ENCODE data around the gene PRPF40B.
"Not testable (repeated sequence)": the region's sequence is repeated elsewhere in the genome, so short reads cannot be mapped to it uniquely, and the experiment has no call there.

Gene PRPF40B

DNA sequence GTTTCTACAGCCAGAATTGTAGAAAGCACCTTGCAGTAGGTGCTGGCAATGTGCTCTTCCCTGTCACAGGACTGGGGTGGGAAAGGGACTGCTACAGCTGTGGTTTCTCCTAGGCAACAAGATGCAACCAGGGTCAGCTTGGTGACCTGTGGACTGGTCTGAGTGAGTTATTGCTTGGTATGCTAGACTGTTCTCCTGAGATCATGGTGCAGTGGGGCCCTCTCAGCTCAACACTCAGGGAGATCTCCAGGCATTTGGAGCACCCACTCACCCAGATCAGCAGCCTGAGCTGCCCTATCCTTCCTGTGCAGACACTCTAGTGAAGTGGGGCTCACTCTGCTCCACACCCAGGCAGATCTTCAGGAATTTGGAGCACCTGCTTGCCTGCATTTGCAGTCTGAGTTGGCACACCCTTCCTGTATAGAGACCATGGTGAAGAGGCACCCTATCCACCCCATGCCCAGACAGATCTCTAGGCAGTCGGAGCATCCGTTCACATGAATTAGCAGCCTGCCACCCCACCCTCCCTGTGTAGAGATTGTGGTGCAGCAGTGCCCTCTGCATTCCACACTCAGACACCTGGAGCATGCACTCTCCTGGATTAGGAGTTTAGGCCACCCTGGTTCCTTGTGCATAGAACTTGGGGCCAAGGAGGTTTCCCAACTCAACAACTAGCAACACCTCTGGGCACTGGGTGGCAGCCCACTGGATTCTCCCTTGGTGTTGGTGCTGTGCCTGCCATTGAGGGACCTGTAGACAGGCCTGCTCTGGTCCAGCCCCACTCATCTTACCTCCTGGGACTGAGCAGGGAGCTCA lies 14.1 kb upstream of the PRPF40B start:
- no peak for DNase-seq (ENCODE audit: low read depth)

DNA sequence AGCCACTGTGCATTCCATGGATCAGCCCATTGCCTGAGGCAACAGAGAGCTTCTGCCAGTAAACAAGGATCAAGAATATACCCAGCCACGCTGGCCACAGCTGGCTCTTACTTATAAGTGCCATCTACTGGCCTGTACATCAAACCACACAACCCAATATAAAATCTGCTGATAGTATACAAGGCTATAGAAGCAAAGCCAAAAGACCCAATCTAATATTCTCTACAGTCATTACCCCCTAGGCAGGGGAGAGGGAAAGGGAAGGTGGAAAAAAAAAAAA lies 13.5 kb upstream of the PRPF40B start:
- peak; percentile 65 for DNase-seq (ENCODE audit: low read depth)

DNA sequence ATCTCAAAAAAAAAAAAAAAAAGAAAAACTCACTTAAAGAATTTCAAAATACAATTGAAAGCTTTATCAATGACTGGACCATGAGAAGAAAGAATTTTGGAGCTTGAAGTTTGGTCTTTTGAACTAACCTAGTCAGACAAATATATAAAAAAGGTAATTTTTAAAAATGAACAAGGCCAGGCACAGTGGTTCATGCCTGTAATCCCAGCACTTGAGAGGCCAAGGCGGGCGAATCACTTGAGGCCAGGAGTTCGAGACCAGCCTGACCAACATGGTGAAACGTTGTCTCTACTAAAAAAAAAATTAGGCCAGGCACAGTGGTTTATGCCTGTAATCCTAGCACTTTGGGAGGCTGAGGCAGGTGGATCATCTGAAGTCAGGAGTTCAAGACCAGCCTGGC lies 12.6 kb upstream of the PRPF40B start:
- DNase-seq (ENCODE audit: low read depth), result not testable (repeated sequence)

DNA sequence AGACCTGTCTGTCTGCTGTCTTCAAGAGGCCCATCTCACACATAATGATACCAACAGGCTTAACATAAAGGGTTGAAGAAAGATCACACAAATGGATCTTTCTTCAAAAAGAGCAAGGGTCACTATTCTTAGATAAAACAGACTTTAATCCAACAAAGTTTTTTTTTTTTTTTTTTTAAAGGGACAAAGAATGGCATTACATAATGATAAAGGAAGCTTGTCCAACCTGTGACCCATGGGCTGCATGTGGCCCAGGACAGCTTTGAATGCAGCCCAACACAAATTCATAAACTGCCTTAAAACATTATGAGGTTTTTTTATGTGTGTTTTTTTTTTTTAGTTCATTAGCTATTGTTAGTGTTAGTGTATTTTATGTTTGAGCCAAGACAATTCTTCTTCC lies 11.2 kb upstream of the PRPF40B start:
- DNase-seq (ENCODE audit: low read depth), result no peak

DNA sequence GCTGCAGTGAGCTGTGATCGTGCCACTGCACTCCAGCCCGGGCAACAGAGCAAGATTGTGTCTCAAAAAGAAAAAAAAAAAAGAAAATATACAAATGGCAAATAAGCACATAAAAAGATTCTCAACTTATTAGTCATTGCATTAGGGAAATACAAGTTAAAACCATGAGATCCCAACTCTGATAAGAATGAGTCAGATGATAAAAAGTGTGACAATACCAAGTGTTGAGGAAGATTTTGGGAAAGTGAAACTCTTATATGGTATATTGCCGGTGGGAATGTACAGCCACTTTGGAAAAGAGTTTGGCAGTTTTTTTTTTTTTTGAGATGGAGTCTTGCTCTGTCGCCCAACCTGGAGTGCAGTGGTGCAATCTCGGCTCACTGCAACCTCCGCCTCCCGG lies 7.6 kb upstream of the PRPF40B start:
- peak; percentile 78 for DNase-seq (ENCODE audit: low read depth)

DNA sequence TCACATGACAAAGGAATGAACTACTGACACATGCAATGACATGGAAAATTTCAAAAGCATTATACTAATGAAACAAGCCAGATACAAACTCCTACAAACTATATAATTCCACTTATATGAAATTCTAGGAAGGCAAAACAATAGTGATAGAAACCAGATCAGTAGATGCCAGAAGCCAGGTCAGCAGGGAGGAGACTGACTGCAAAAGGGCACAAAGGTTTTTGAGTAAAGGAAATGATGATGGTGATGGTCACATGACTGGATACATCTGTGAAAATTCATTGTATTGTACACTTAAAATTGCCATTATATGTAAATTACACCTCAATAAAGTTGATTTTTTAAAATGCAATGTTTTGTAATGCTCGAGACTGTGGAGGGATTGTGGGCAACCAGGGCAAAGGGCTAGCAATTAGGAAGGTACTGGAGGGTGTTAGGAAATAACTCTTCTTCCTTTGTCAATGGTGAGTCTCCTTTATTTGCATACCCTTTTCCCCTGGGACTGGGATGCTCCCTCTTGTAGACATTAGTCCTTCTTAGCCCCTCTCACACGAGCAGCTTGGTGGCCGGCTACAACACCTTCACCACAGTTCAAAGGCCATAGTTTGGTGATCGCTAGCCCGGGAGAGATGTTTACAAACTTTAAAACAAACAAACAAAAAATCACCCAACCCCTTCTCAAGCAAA lies 6.7 kb upstream of the PRPF40B start:
- DNase-seq (ENCODE audit: low read depth), result no peak

DNA sequence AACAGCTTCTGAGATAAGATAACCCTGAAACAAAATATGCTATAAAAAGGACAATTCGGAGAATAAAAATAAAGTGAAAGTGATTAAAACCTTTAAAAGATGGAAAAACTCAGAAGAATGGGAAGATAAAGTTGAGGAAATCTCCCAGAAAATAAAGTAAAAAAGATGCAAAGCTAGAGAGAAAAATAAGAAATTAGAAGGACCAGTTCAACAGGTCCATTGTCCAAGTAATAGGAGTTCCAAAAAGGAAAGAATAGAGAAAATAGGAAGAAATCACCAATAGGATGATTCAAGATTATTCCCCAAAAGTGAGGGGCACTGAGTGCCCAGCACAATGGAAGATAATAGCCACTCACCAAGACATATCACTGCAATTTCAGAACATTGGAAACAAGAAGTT lies 4.8 kb upstream of the PRPF40B start:
- DNase-seq (ENCODE audit: low read depth), result no peak

DNA sequence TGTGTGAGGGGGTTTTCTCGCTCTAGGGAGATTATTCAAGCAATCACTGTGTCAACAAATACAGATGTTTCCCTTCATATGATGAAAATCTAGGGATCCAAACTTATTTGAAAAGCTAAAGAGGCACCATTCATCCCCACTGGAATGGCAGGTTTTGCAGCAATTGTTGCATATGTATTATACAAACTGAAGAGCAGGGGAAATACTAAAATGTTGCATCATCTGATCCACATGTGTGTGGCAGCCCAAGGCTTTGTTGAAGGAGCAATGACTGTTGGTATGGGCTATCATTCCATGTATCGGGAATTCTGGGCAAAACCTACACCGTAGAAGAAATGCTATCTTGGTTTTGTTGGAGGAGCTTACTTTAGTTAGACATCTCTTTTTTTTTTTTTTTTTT lies 4.1 kb upstream of the PRPF40B start:
- no peak for DNase-seq (ENCODE audit: low read depth)

DNA sequence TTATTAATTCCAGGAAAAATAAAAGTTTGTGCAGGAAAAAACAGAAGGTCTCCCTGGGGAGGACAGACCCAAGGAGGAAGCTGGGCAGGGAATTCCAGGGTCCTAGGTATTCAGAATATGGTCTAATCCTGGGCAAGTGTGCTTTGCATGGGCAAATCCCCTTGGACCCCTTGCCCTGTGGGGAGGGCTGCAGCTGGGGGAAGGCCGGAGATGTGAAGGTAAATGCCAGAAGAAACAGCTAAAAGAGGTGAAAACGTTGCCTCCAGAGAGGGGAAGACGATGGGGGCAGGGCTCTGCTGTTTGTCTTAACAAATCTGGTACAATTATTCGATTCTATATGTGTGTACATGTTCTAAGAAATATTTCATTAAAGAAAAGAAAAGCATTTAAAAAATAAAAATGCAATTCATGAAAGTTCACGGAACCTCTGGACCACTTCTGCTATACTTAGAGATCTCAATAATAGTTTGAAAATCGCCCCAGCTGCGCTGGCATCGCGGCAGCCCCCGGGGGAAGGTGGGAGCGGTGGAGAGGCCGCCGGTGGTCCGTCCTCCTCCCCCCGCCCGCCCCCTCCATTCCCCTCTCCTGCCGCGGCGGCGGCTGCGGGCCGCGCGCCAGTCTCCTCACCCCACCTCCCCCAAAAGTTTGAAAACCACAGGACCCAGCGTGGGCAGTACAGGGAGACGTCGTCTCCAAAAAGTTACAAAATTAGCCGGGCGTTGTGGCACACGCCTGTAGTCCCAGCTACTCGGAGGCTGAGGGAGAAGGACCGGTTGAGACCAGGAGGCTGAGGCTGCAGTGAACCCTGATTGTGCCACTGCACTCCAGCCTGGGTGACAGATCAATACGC lies 1.5 kb upstream of the PRPF40B start:
- no peak for DNase-seq (ENCODE audit: low read depth)

DNA sequence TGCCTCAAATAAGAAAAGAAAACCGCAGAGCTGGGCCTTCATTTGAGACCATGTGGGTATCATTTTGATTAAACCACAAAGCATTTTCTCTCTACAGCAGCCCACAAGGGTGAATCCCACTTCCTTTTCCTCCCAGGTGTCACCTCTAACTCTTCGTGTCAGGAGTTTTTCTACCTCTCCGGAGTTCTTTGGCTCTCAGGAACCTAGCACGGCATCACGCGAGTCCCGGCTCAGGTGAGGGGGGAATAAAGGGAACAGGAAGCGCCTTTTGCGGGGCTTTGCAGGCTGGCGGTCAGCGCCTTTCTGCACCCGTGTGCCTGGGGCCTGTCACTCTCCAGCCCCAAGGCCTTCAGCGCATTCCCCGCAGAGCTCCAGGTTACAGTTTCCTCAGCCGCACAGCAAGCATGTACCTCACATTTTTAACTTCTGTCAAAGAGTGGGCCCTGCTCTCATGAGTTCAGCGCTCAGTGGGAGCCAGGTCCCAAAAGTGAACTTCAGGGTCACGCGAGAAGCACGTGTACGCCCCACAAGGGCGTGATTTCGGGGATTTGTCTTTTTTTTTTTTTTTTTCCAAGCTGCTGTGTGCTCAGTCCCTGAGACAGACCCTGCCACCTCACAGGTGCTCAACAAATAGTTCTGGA lies 740 bp upstream of the PRPF40B start:
- DNase-seq (ENCODE audit: low read depth), result peak; percentile 36

DNA sequence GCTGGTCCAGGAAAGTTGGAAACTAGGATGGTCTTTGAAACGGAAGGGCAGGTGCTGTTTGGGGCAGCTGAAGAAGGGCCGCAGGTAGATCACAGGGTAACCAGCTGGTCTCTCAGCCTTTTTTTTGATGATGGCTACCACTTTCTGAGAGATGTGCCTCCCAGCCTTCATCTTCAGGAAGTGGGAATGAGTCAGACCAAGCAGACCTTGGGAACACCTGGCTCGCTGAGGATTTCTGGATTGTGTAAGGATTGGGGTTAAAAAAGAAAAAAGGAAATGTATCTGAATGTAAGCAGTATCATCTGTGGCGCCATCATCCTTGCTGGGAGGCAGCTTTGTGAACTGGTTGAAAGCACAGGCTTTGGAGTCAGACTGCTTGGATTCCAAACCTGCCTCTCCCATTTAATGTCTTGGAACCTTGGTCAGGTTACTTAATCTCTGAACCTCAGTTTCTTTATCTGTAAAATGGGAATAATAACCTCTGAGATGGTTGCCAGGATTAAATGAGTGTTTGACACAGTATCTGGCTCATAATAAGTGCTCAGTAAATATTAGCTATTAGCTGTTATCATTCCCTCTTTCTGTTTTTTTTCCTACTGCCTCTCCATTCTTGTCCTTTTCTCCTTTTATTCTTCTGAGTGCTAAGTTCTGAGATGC lies 1.7 kb downstream of the PRPF40B start:
- DNase-seq (ENCODE audit: low read depth), result no peak

DNA sequence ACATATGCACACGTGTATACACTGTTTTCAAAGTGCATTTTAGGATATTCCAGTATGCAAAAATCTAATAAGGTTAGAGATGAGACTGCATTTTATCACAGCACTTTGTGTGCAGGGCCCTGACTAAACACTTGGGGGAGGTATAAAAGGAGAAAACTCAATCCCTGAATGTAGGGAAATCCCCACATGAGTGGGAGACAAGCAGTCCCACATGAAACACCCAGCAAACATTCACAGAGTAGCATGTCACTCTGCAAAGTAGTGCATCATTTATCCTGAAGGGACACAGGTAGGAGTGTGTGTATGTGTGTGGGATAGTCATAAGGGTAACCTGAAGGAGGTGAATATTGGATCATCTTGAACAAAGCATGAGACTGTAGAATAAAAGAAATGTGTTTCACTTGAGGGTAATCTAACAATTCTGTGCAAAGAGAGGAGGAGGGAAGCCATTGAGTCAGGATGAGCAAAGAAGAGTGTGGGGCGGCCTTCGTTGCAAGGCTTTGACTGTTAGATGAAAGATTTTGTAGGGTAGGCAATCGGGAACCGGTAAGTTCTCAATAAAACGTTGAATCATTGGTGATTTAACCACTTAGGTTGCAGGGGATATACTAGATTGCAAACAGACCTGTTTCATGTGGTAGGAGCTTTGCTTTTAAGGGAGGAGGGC lies 2.9 kb downstream of the PRPF40B start:
- DNase-seq (ENCODE audit: low read depth), result no peak

DNA sequence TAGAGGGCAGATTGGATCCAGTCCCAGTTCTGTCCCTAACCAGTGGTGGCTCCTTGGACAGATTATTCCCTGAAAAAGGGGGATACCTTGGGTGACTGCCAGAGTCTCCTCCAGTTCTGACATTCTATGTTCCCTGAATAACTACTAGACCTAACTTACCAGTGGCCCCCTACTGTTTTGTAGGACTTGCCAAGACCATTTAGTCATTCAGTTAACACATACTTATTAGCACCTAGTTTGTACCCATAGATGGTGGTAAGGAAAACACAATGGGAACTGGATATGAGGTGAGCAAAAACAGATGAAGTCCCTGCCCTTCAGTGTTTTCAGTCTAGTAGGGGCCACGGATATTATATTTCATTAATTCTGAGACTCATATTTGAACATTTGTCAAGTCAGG lies 3.5 kb downstream of the PRPF40B start:
- DNase-seq (ENCODE audit: low read depth), result no peak

DNA sequence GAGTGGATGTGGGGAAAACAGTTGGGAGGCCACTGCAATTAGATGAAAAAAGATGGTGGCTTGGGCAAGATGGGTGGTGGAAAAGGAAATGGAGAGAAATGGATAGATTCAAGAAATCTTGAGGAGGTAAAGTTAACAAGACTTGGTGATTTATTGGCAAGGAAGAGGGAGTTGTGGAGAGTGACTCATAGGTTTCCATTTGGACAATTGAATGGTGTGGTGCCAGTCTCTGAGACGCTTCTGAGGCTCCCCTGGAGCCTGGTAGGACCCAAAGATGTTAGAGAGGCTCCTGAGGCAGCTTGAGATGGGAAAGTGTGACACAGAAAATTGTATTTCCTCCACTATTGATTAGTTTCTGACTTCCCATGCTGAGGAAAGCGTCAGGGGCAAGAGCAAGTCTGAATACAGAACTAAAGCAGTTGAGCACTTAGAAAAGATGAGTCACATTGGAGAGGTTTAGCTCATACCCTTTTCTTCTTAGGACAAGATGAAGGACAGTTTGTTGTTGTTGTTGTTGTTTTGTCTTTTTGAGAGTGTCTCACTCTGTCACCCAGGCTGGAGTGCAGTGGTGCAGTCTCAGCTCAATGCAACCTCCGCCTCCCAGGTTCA lies 4.5 kb downstream of the PRPF40B start:
- DNase-seq (ENCODE audit: low read depth), result peak; percentile 71

DNA sequence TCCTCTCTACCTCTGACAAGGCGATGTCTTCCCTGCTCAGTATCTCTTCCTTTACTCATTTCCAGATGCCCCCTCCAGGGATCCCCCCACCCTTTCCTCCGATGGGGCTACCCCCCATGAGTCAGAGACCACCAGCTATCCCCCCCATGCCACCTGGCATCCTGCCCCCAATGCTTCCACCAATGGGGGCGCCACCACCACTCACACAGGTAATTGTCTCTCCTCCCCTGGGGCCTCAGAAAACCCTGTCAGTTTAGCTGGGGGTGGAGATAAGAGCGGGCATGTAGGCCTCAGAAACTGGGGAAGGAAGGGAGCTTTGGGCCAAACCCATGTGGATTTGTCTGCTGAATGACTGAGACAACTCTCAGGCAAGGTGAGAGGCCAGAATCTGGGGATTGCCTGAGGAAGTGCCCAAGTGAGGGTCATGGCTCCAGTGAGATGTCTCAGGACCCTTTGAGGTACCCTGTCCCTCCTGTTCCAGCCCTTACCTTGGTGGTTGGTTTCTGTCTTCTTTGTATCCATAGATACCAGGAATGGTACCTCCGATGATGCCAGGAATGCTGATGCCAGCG lies 8.1 kb downstream of the PRPF40B start:
- no peak for DNase-seq (ENCODE audit: low read depth)

DNA sequence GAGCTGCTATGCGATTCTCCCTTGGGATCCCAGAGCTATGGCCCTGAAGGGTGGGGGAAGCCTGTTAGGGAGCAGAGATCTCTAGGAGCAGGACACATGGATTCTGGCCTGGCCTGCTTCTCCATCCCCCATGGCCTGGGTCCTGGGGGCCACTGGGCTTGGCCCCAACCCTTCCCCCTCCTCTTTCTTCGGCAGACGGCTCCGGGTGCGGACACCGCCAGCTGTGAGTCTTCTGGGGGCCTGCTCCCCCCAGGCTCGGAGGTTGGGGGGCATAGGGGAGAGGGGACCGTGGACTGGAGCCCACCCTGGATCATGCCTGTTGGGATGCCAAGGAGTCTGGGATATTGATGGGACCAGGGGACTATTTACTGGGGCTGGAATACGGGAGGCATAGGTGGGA lies 9.0 kb downstream of the PRPF40B start:
- no peak for DNase-seq (ENCODE audit: low read depth)

DNA sequence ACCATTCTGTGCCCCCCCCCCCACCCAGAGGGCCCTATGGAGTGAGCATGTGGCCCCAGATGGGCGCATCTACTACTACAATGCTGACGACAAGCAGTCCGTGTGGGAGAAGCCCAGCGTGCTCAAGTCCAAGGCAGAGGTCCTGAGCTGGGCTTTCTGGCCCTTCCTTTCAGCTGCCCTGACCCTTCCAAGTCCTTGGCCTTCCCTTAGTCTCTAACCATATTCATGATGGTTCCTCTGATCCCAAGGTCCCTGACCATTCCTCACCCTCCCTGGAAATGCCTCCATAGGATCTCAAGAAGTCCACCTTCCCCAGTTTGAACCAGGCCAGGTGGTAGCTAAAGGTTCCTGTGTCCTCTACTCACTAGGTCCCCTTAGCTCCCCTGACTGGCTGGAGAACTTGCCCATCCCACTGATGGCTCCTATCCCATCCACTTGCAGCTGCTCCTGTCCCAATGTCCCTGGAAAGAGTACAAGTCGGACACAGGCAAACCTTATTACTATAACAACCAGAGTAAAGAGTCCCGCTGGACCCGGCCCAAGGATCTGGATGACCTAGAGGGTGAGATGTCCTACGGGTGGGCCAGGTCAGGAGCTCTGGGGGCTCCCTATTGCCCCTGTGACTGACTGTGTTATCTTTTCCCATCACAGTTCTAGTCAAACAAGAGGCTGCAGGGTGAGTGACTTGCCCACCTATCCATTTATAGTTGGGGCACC lies 9.8 kb downstream of the PRPF40B start:
- no peak for DNase-seq (ENCODE audit: low read depth)

DNA sequence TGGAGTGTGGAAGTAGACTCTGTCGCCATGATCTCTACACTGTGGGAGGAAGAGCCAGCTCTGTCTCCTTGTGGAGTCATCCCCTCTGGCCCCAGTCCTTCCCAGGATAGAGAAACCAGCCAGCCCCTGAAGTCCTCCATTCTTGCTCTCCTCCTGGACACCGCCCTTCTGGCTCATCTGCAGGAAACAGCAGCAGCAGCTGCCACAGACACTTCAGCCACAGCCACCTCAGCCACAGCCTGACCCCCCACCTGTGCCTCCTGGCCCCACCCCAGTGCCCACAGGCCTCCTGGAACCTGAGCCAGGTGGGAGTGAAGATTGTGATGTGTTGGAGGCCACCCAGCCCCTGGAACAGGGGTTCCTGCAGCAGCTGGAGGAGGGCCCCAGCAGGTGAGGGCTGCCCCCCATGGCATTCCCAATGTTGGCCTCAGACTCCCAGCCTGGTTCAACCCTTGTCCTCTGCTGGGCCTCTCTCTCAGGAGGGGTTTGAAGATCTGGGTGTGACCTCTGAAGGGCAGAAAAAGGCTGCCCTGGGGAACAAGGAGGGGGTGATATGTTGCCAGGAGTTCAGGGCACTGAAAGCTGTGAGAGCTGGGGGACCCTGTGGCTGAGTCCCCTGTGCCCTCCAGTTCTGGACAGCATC lies 10.5 kb downstream of the PRPF40B start:
- DNase-seq (ENCODE audit: low read depth), result no peak

DNA sequence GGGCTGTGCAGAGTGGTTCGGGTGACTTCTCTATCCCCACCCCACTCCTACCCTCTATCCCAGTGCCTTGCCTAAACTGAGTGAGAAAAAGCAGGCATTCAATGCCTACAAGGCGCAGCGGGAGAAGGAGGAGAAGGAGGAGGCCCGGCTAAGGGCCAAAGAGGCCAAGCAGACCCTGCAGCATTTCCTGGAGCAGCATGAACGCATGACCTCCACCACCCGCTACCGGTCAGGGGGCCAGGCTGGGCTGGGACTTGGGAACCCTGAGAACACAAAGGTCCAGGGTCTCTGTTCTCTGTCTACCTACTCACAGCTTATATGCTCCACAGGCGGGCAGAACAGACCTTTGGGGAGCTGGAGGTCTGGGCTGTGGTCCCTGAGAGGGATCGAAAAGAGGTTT lies 11.7 kb downstream of the PRPF40B start:
- no peak for DNase-seq (ENCODE audit: low read depth)

DNA sequence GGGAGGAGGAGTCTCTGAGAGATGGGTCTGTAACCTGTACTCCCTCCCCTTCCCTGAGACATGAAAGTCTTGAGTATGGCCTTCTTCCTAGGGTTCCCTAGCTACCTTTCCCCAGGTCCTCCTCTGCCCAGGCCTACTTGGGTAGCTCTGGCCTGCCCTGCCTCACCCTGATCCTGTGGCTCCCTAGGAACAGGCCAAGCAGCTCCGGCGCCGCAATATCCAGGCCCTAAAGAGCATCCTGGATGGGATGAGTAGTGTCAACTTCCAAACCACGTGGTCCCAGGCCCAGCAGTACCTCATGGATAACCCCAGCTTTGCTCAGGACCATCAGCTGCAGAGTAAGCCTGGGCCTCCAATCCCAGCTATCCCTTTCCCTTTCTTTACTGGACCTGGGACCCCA lies 12.3 kb downstream of the PRPF40B start:
- no peak for DNase-seq (ENCODE audit: low read depth)
